Right lobe of liver (tissue), 6 donors: ENCODE measurements around the gene CBFA2T2. TPM values are rescaled to one million over a fixed set of nuclear protein-coding genes. Genes with fewer than 3 reads are reported as not detected.
A peak's percentile ranks its signal among the peaks of the same experiment; 100 is the strongest.
"Not testable (repeated sequence)": the region's sequence is repeated elsewhere in the genome, so short reads cannot be mapped to it uniquely, and the experiment has no call there.

Experiments used
- ATAC-seq, 4 donors: fragments of 200-7000 bp; cut with Tn5 transposase; one replicate each; pipeline ENCODE4 v1.9.1; 2020; ENCODE audit warnings: mild to moderate bottlenecking in 4 of 4, moderate library complexity in 4 of 4
- DNase-seq, 3 donors: peaks; one replicate each; pipeline ENCODE4 v3.0.0-alpha.2; 2020
- H3K27ac ChIP-seq, 3 donors: fragments of 200-600 bp; one replicate each; pipeline ENCODE4 v1.8.0; 2022
- H3K27me3 ChIP-seq, 2 donors: fragments of 200-600 bp; one replicate each; pipeline ENCODE4 v1.8.0; 2022
- H3K36me3 ChIP-seq, 4 donors: fragments of 200-600 bp; sonication (generic) in 1 of 4; one replicate each; pipeline versions ENCODE4 v1.5.1 to v1.8.0; 2017 to 2022; ENCODE audit warnings: control low read depth in 1 of 4
- H3K4me1 ChIP-seq, 4 donors: fragments of 200-600 bp; sonication (generic) in 1 of 4; one replicate each; pipeline versions ENCODE4 v1.5.1 to v1.8.0; 2017 to 2022; ENCODE audit warnings: control low read depth in 1 of 4
- H3K4me3 ChIP-seq, 3 donors: fragments of 200-600 bp; one replicate each; pipeline ENCODE4 v1.8.0; 2022
- H3K9me3 ChIP-seq, 4 donors: fragments of 200-600 bp; sonication (generic) in 1 of 4; one replicate each; pipeline versions ENCODE4 v1.5.1 to v1.8.0; 2017 to 2022; ENCODE audit warnings: control low read depth in 1 of 4
- CTCF ChIP-seq, 4 donors: fragments of 200-600 bp in 3 of 4; fragments of 450-650 bp in 1 of 4; IDR thresholded peaks; one replicate each; pipeline versions ENCODE4 v1.5.1 to v1.8.0; 2016 to 2022; ENCODE audit warnings: antibody characterized with exemption in 4 of 4, mild to moderate bottlenecking in 2 of 4
- POLR2A ChIP-seq: fragments of 450-650 bp; IDR thresholded peaks from one replicate; pipeline ENCODE4 v1.6.1; 2017; ENCODE audit warnings: antibody characterized with exemption, mild to moderate bottlenecking
- WGBS: methylation state at CpG from one replicate; pipeline ENCODE4 v1.1.6; 2018; ENCODE audit warnings: low coverage, low lambda C conversion rate; ENCODE audit not compliant: insufficient coverage; ENCODE audit errors: missing lambda C conversion rate; 5-methylcytosine and 5-hydroxymethylcytosine counted together
- intact Hi-C, 2 donors: fragments of 100-400 bp; cut with DNase I; formaldehyde crosslinking; loops; one replicate each; pipeline versions ENCODE4 v1.11.2 to v1.14.1; 2022
- total RNA-seq, 6 experiments: library from RNA; depleted of rRNA in 2 of 6; stranded (reverse); fragments of >200 nt in 2 of 6; fragmentation: NEBNext Ultra II Directional in 3 of 6; extraction: Animal tissue kit (Norgen Biotek cat#: 25700) in 3 of 6; gene quantifications; one replicate each; pipeline versions ENCODE4 v1.1.0 to v1.2.4, GENCODE V29; 2016 to 2023
- donor health status: DM: no; HTN: yes; CAD: no.
- donor health status: DM: no; HTN: no; CAD: no.
- donor health status: DM: no; HTN: no; CAD: no.
- donor health status: DM: no; HTN: yes; CAD: no.
- donor health status: DM: no; HTN: yes; CAD: no.

Gene CBFA2T2
- total RNA-seq, 6 experiments from 2014 or later = 4.5 to 7.3 (median 5.6) TPM

- 81% methylated on average over 6 of the region's 6 CpGs for WGBS
- intact Hi-C loops = no loop called here
- H3K9me3 ChIP-seq = no peaks in the 10 kb centered on the region
- no peaks in the 10 kb centered on the region for H3K4me1 ChIP-seq
- H3K36me3 ChIP-seq = no peaks in the 10 kb centered on the region
- no peak for TF ChIP-seq CTCF (IDR thresholded peaks at IDR 0.05)
- TF ChIP-seq POLR2A = no peak
- no peaks in the 10 kb centered on the region for H3K27me3 ChIP-seq
- no peak overlapping the region for H3K4me3 ChIP-seq
- no peak overlapping the region for H3K27ac ChIP-seq
- DNase-seq = no peak
- no peak for ATAC-seq
Observed at GRCh38 chr20:33482581-33482980, 7.3 kb upstream of the CBFA2T2 start.

GRCh38 chr20:33483186-33483585 is 6.7 kb upstream of the CBFA2T2 start:
- ATAC-seq, H3K27ac ChIP-seq, H3K9me3 ChIP-seq, H3K36me3 ChIP-seq, H3K27me3 ChIP-seq, H3K4me3 ChIP-seq, DNase-seq, intact Hi-C loops, H3K4me1 ChIP-seq: not testable (repeated sequence)
- 98% methylated on average over 5 of the region's 5 CpGs for WGBS

- Histone ChIP-seq H3K36me3 (no peaks in the 10 kb centered on the region), H3K27ac (no peak overlapping the region), H3K27me3 (no peaks in the 10 kb centered on the region), H3K9me3 (no peaks in the 10 kb centered on the region), H3K4me3 (no peak overlapping the region), H3K4me1 (peaks cover 0 to 8% (median 0%) of the 10 kb centered on the region in 4 donors)
- ATAC-seq = no peak
- no peak for TF ChIP-seq POLR2A
- TF ChIP-seq CTCF (IDR thresholded peaks at IDR 0.05) = no peak
- DNase-seq = no peak
- WGBS = 94% methylated on average over 10 of the region's 10 CpGs
- intact Hi-C loops = no loop called here
Observed at GRCh38 chr20:33488201-33488600, 1.7 kb upstream of the CBFA2T2 start.

- H3K4me1 ChIP-seq, intact Hi-C loops, H3K27me3 ChIP-seq, DNase-seq, H3K9me3 ChIP-seq, H3K36me3 ChIP-seq, ATAC-seq: not testable (repeated sequence)
- Histone ChIP-seq H3K27ac (peak overlapping the region; percentile 87 to 92 (median 91)), H3K4me3 (peak overlapping the region; percentile 23 to 74 (median 30))
- 94% methylated on average over 28 of the region's 32 CpGs for WGBS
Observed at GRCh38 chr20:33488661-33489494, 1.0 kb upstream of the CBFA2T2 start.

- peak; percentile 97 to 99 (median 98) for ATAC-seq
- H3K4me3 ChIP-seq = peak overlapping the region; percentile 23 to 74 (median 30)
- no peaks in the 10 kb centered on the region for H3K9me3 ChIP-seq
- H3K36me3 ChIP-seq = no peaks in the 10 kb centered on the region
- H3K27me3 ChIP-seq = no peaks in the 10 kb centered on the region
- 4% methylated on average over 9 of the region's 36 CpGs for WGBS
- DNase-seq = peak; percentile 100
- intact Hi-C loops = no loop called here
- peaks cover 0 to 8% (median 0%) of the 10 kb centered on the region in 4 donors for H3K4me1 ChIP-seq
- H3K27ac ChIP-seq = peak overlapping the region; percentile 87 to 92 (median 91)
- peak; percentile 95 for TF ChIP-seq POLR2A
- TF ChIP-seq CTCF (IDR thresholded peaks at IDR 0.05) = no peak
Observed at GRCh38 chr20:33489495-33490022, 337 bp upstream of the CBFA2T2 start.
